Heart left ventricle (tissue), 13 donors: ENCODE results near the gene NGFR.

ENCODE experiments used
- POLR2A ChIP-seq, 2 donors: fragments of 450-650 bp; IDR thresholded peaks; one replicate each; pipeline ENCODE4 v1.6.1; 2017; ENCODE audit warnings: antibody characterized with exemption in 2 of 2, mild to moderate bottlenecking in 2 of 2, moderate library complexity in 2 of 2
- TF ChIP-seq, protein P1 (sequence below), 12 donors: fragments of 200-600 bp; sonication (generic) in 4 of 12; IDR thresholded peaks; one replicate each; pipeline versions ENCODE4 v1.5.0 to v1.8.0; 2018 to 2022; ENCODE audit warnings: antibody characterized with exemption in 12 of 12, mild to moderate bottlenecking in 5 of 12
- donor health status: ischemic (EF 13 %, LVEDD 7.1; RV severe dilation, severe dysfunction).
- donor health status: DM: no; HTN: yes; CAD: no.
- donor health status: DM: no; HTN: no; CAD: no.
- donor health status: ischemic (EF 25% LVEDD 6.9; RV normal size, moderate dysfunction).
- donor health status: ischemic (EF 25% LVEDD 5.7; RV mildly dilated, moderate dysfunction).
- donor health status: ischemic (EF 35%, LVEDD 5.7; RV mildly dilated, moderate dysfunction).
- donor health status: nonischemic (EF 11% LVEDD 7.7; RV severe dilation, severe dysfunction).
- donor health status: DM: yes; HTN: yes; CAD: no.
- donor health status: PGD.
- donor health status: ischemic (EF 29% LVEDD 5.4; RV normal size, mild dysfunction).
- donor health status: nonischemic (EF 23%, LVEDD 6.1; RV moderate dilation, normal function).

DNA sequence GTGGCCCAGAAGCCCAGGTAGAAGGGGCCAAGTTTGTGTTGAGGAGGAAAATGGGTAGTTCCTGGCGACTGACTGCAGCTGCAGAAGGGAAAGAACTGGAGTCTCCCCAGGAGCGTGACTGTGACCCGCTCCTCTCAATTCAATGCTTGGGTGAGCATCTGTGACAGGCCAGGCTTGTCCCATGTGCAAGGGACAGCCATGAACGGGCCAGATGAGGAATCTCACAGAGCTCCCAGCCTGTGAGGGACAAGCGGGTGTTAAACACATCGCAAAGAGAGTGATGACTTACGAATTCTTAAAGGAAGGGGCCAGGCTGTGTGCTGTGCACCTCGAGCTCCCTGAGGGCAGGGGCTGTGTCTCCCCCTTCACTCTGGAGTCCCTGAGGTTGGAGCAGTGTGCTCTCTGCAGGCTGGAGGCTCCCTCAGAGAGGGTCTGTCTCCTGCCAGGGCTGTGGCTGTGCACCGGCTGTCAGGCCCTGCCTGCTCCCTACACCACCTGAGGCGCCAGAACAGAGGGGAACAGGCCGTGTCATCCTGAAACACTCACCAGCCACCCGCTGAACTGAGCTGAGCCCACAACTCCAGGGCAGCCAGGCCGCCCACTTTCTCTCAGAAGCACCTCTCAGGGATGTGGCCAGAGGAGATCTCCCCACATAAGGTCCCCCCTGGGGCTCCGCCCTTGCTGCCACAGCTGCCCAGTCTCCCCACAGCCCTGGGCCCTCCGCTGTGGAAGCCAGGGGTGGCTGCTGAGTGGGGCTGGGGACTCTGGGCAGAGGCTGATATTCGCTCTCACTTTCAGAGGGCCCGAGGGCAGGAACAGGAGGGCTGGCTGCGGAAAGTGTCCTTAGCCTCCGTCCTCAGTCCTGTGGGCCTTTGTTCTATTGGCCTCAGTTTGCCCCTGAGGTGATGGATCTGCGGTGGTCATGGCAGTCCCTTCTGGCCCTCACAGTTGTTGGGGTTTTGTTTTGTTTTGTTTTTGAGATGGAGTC, 54.9 kb downstream of the NGFR start:
- TF ChIP-seq, protein P1, sequence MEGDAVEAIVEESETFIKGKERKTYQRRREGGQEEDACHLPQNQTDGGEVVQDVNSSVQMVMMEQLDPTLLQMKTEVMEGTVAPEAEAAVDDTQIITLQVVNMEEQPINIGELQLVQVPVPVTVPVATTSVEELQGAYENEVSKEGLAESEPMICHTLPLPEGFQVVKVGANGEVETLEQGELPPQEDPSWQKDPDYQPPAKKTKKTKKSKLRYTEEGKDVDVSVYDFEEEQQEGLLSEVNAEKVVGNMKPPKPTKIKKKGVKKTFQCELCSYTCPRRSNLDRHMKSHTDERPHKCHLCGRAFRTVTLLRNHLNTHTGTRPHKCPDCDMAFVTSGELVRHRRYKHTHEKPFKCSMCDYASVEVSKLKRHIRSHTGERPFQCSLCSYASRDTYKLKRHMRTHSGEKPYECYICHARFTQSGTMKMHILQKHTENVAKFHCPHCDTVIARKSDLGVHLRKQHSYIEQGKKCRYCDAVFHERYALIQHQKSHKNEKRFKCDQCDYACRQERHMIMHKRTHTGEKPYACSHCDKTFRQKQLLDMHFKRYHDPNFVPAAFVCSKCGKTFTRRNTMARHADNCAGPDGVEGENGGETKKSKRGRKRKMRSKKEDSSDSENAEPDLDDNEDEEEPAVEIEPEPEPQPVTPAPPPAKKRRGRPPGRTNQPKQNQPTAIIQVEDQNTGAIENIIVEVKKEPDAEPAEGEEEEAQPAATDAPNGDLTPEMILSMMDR (IDR thresholded peaks at IDR 0.05): no peak
- TF ChIP-seq POLR2A (IDR thresholded peaks at IDR 0.05): no peak
